IPS-18c (cell line): ENCODE measurements around the gene PCDHGA4.

Experiments used
- H3K4me3 ChIP-seq: 2 replicates; pipeline ENCODE4 v1.7.0; 2013; ENCODE audit warnings: low read depth, mild to moderate bottlenecking, low read length, moderate library complexity; ENCODE audit not compliant: insufficient read depth
- H3K9me3 ChIP-seq: one replicate; pipeline ENCODE4 v1.6.1; 2013; ENCODE audit warnings: mild to moderate bottlenecking, low read length, moderate library complexity; ENCODE audit not compliant: control insufficient read depth, insufficient read depth

PCDHGA4 gene

GRCh38 chr5:141397756-141398551 is 43.1 kb downstream of the PCDHGA4 start, which contains the start of gene PCDHGB5:
Gene PCDHGB5, plus strand, starts transcription at chr5:141397947. Its CDS starts 181 bp downstream, at chr5:141398128.
- Histone ChIP-seq H3K9me3 (peaks cover 25% of the 10 kb centered on the region), H3K4me3 (peak within 1 kb of the TSS; percentile 28; the same call in 1 of the 2 replicates)

- no peak overlapping the region for H3K4me3 ChIP-seq
- peaks cover 19% of the 10 kb centered on the region for H3K9me3 ChIP-seq
Observed at GRCh38 chr5:141398608-141399007, 43.8 kb downstream of the PCDHGA4 start.

- H3K9me3 ChIP-seq, result peaks cover 15% of the 10 kb centered on the region
- H3K4me3 ChIP-seq, result no peak overlapping the region
Observed at GRCh38 chr5:141399555-141400258, 44.9 kb downstream of the PCDHGA4 start.

- Histone ChIP-seq H3K9me3 (peaks cover 15% of the 10 kb centered on the region), H3K4me3 (no peak within 1 kb of the TSS)
Observed at GRCh38 chr5:141402553-141403243, 47.9 kb downstream of the PCDHGA4 start, which contains the start of gene PCDHGA9. Gene PCDHGA9, plus strand, starts transcription at chr5:141402778. Its CDS starts 175 bp downstream, at chr5:141402953.

- H3K9me3 ChIP-seq, result peaks cover 13% of the 10 kb centered on the region
- no peak overlapping the region for H3K4me3 ChIP-seq
Observed at GRCh38 chr5:141403387-141403786, 48.6 kb downstream of the PCDHGA4 start.
